Activated naive CD4-positive, alpha-beta T cell treated with anti-CD3 and anti-CD28 coated beads, Interleukin-2, amount 50 U/mL, for 72 hours (primary cell): ENCODE data around the gene OXER1. TPM values are rescaled to one million over a fixed set of nuclear protein-coding genes. Genes with fewer than 3 reads are reported as not detected.
A peak's percentile ranks its signal among the peaks of the same experiment; 100 is the strongest.

Experiments
- ATAC-seq, 2 donors: fragments of 150-1000 bp; cut with Tn5 transposase; 2 replicates each; pipeline ENCODE4 v1.10.0; 2021; ENCODE audit warnings: mild to moderate bottlenecking in 2 of 2, moderate library complexity in 2 of 2
- DNase-seq, 2 donors: peaks; one replicate each; pipeline ENCODE4 v3.0.0; 2021 to 2022; ENCODE audit warnings: low spot score in 2 of 2
- H3K27ac Mint-ChIP-seq, 2 donors: one replicate each; pipeline ENCODE4 v1.8.0; 2022; ENCODE audit warnings: mild to moderate bottlenecking in 2 of 2, mixed read lengths in 2 of 2
- H3K36me3 Mint-ChIP-seq, 2 donors: one replicate each; pipeline ENCODE4 v1.8.0; 2022; ENCODE audit warnings: mixed read lengths in 2 of 2
- H3K9me3 Mint-ChIP-seq, 2 donors: one replicate each; pipeline ENCODE4 v1.8.0; 2022; ENCODE audit warnings: mixed read lengths in 2 of 2
- total RNA-seq, 2 donors: library from RNA; stranded (reverse); gene quantifications; one replicate each; pipeline ENCODE4 v1.2.3, GENCODE V29; 2022

The OXER1 gene
- total RNA-seq: under 1 TPM; 0.25 to 0.54 TPM

GRCh38 chr2:42764096-42764495 lies at the start of gene OXER1:
OXER1 (minus strand) TSS chr2:42764135; CDS start chr2:42764062, 73 bp downstream.
- DNase-seq (no peak), ATAC-seq (no peak)
- H3K36me3 Mint-ChIP-seq: no peaks in the 10 kb centered on the region
- H3K9me3 Mint-ChIP-seq: no peaks in the 10 kb centered on the region
- H3K27ac Mint-ChIP-seq: peak within 1 kb of the TSS; percentile 9 to 78

GRCh38 chr2:42812899-42813479 lies 49.1 kb upstream of the OXER1 start:
- Mint-ChIP-seq H3K27ac (peak overlapping the region in 1 of 2 donors; percentile 68), H3K9me3 (no peaks in the 10 kb centered on the region)

GRCh38 chr2:42810971-42811811 lies 47.3 kb upstream of the OXER1 start:
- Mint-ChIP-seq H3K9me3 (no peaks in the 10 kb centered on the region), H3K27ac (peak overlapping the region; percentile 98 to 99), H3K36me3 (peaks cover 0 to 5% of the 10 kb centered on the region in 2 donors)
- DNase-seq: peak in 1 of 2 donors; percentile 57
- peak; percentile 13 to 15 for ATAC-seq

More at GRCh38 chr2:42812899-42813479, 49.1 kb upstream of the OXER1 start:
- ATAC-seq (no peak), DNase-seq (no peak)
- H3K36me3 Mint-ChIP-seq: peaks cover 0 to 5% of the 10 kb centered on the region in 2 donors

GRCh38 chr2:42810121-42810970 lies 46.4 kb upstream of the OXER1 start:
- H3K9me3 Mint-ChIP-seq: no peaks in the 10 kb centered on the region

GRCh38 chr2:42809819-42810120 lies 45.8 kb upstream of the OXER1 start:
- peak in 1 of 2 donors; percentile 91 for DNase-seq
- peak; percentile 43 to 58 for ATAC-seq
- peaks cover 0 to 5% of the 10 kb centered on the region in 2 donors for H3K36me3 Mint-ChIP-seq
- H3K9me3 Mint-ChIP-seq: no peaks in the 10 kb centered on the region
- peak overlapping the region; percentile 85 to 98 for H3K27ac Mint-ChIP-seq

More at GRCh38 chr2:42810121-42810970, 46.4 kb upstream of the OXER1 start:
- Mint-ChIP-seq H3K27ac (peak overlapping the region; percentile 98 to 99), H3K36me3 (peaks cover 0 to 5% of the 10 kb centered on the region in 2 donors)
- DNase-seq: peak; percentile 97
- peak; percentile 86 to 87 for ATAC-seq

GRCh38 chr2:42809131-42809818 lies 45.3 kb upstream of the OXER1 start:
- H3K27ac Mint-ChIP-seq: peak overlapping the region; percentile 78 to 85
- DNase-seq (no peak), ATAC-seq (no peak)
- peaks cover 0 to 5% of the 10 kb centered on the region in 2 donors for H3K36me3 Mint-ChIP-seq
- no peaks in the 10 kb centered on the region for H3K9me3 Mint-ChIP-seq

- no peaks in the 10 kb centered on the region for H3K9me3 Mint-ChIP-seq
- no peak for DNase-seq
- no peak overlapping the region for H3K27ac Mint-ChIP-seq
- no peak for ATAC-seq
- peaks cover 0 to 5% of the 10 kb centered on the region in 2 donors for H3K36me3 Mint-ChIP-seq
Measured at GRCh38 chr2:42808301-42808700, 44.4 kb upstream of the OXER1 start.

- Mint-ChIP-seq H3K9me3 (no peaks in the 10 kb centered on the region), H3K36me3 (peaks cover 0 to 5% of the 10 kb centered on the region in 2 donors), H3K27ac (no peak overlapping the region)
- DNase-seq (no peak), ATAC-seq (no peak)
Measured at GRCh38 chr2:42806786-42807185, 42.9 kb upstream of the OXER1 start.

GRCh38 chr2:42804891-42805290 lies 41.0 kb upstream of the OXER1 start:
- no peaks in the 10 kb centered on the region for H3K36me3 Mint-ChIP-seq

GRCh38 chr2:42804338-42804737 lies 40.4 kb upstream of the OXER1 start:
- DNase-seq: no peak
- Mint-ChIP-seq H3K9me3 (no peaks in the 10 kb centered on the region), H3K36me3 (no peaks in the 10 kb centered on the region), H3K27ac (no peak overlapping the region)
- no peak for ATAC-seq

More at GRCh38 chr2:42804891-42805290, 41.0 kb upstream of the OXER1 start:
- Mint-ChIP-seq H3K27ac (no peak overlapping the region), H3K9me3 (no peaks in the 10 kb centered on the region)
- ATAC-seq: no peak
- no peak for DNase-seq

GRCh38 chr2:42802150-42802549 lies 38.2 kb upstream of the OXER1 start:
- ATAC-seq (no peak), DNase-seq (no peak)
- H3K27ac Mint-ChIP-seq: no peak overlapping the region
- H3K36me3 Mint-ChIP-seq: no peaks in the 10 kb centered on the region
- H3K9me3 Mint-ChIP-seq: no peaks in the 10 kb centered on the region

- H3K27ac Mint-ChIP-seq: peak overlapping the region in 1 of 2 donors; percentile 31
- H3K9me3 Mint-ChIP-seq: no peaks in the 10 kb centered on the region
- ATAC-seq (no peak), DNase-seq (no peak)
- no peaks in the 10 kb centered on the region for H3K36me3 Mint-ChIP-seq
Measured at GRCh38 chr2:42801381-42801780, 37.4 kb upstream of the OXER1 start.

- no peak for DNase-seq
- no peaks in the 10 kb centered on the region for H3K9me3 Mint-ChIP-seq
- no peak for ATAC-seq
- H3K36me3 Mint-ChIP-seq: no peaks in the 10 kb centered on the region
- no peak overlapping the region for H3K27ac Mint-ChIP-seq
Measured at GRCh38 chr2:42800981-42801380, 37.0 kb upstream of the OXER1 start.

- DNase-seq (no peak), ATAC-seq (no peak)
- Mint-ChIP-seq H3K9me3 (no peaks in the 10 kb centered on the region), H3K27ac (no peak overlapping the region), H3K36me3 (no peaks in the 10 kb centered on the region)
Measured at GRCh38 chr2:42800461-42800962, 36.6 kb upstream of the OXER1 start.

- Mint-ChIP-seq H3K36me3 (no peaks in the 10 kb centered on the region), H3K27ac (no peak overlapping the region), H3K9me3 (no peaks in the 10 kb centered on the region)
- DNase-seq: no peak
- ATAC-seq: no peak
Measured at GRCh38 chr2:42799881-42800280, 35.9 kb upstream of the OXER1 start.

GRCh38 chr2:42797281-42797680 lies 33.3 kb upstream of the OXER1 start:
- H3K36me3 Mint-ChIP-seq: no peaks in the 10 kb centered on the region
- H3K9me3 Mint-ChIP-seq: no peaks in the 10 kb centered on the region
- ATAC-seq: no peak
- DNase-seq: no peak
- H3K27ac Mint-ChIP-seq: no peak overlapping the region
